Cerebellar cortex (tissue), 1 donor: ENCODE data around the gene FOXL2NB.

ENCODE experiments used
- DNase-seq: peaks from one replicate; pipeline ENCODE4 v3.0.0-alpha.2; 2015; ENCODE audit warnings: low spot score

The FOXL2NB gene

GRCh38 chr3:138945709-138946662 is 1.0 kb upstream of the FOXL2NB start:
- no peak for DNase-seq

GRCh38 chr3:138947495-138948121 is 591 bp downstream of the FOXL2NB start:
- no peak for DNase-seq

GRCh38 chr3:138948371-138949001 is 1.5 kb downstream of the FOXL2NB start:
- DNase-seq = no peak

- no peak for DNase-seq
Measured at GRCh38 chr3:138949002-138949418, 2.0 kb downstream of the FOXL2NB start.

- no peak for DNase-seq
Measured at GRCh38 chr3:138949445-138950005, 2.5 kb downstream of the FOXL2NB start.

- no peak for DNase-seq
Measured at GRCh38 chr3:138950006-138950644, 3.1 kb downstream of the FOXL2NB start.

GRCh38 chr3:138950701-138951100 is 3.7 kb downstream of the FOXL2NB start:
- DNase-seq = no peak

GRCh38 chr3:138960417-138960852 is 13.4 kb downstream of the FOXL2NB start:
- no peak for DNase-seq

- DNase-seq = no peak
Measured at GRCh38 chr3:138962854-138963560, 16.0 kb downstream of the FOXL2NB start.

GRCh38 chr3:138964264-138964663 is 17.2 kb downstream of the FOXL2NB start:
- DNase-seq = no peak

- no peak for DNase-seq
Measured at GRCh38 chr3:138964923-138965322, 17.9 kb downstream of the FOXL2NB start.

- no peak for DNase-seq
Measured at GRCh38 chr3:138971766-138972320, 24.8 kb downstream of the FOXL2NB start.

GRCh38 chr3:138972941-138973340 is 25.9 kb downstream of the FOXL2NB start:
- no peak for DNase-seq

GRCh38 chr3:138974462-138974861 is 27.4 kb downstream of the FOXL2NB start:
- DNase-seq = no peak

- no peak for DNase-seq
Measured at GRCh38 chr3:138975351-138975750, 28.3 kb downstream of the FOXL2NB start.

GRCh38 chr3:138976047-138976446 is 29.0 kb downstream of the FOXL2NB start:
- DNase-seq = no peak

- no peak for DNase-seq
Measured at GRCh38 chr3:138984816-138985215, 37.8 kb downstream of the FOXL2NB start.

- DNase-seq = no peak
Measured at GRCh38 chr3:138985932-138986331, 38.9 kb downstream of the FOXL2NB start.

- no peak for DNase-seq
Measured at GRCh38 chr3:138987181-138987580, 40.2 kb downstream of the FOXL2NB start.

- no peak for DNase-seq
Measured at GRCh38 chr3:138995706-138996105, 48.7 kb downstream of the FOXL2NB start.
